ENCODE measurements around the gene DYSF.
"Not testable (repeated sequence)": the region's sequence is repeated elsewhere in the genome, so short reads cannot be mapped to it uniquely, and the experiment has no call there.

The DYSF gene

DNA sequence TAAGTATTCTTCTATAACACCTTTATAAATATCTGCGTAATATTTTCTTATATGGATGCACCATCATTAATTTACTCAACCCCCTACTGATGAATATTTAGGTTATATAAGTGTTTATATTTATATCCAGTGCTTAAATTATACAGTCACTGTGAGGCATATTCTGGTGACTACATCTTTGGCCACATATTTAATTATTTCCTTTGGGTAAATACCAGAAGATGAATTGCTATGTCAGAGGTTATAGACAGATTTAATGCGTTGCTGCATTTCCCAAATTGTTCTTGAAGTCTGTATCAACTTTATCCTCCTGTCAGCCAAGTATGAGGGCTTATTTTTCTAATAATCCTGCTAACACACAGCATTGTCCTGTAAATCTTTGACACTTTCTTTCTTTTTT is 18.7 kb downstream of the DYSF start:
- DNase-seq (ENCODE audit: low read depth in 2 of 2): no peak

DNA sequence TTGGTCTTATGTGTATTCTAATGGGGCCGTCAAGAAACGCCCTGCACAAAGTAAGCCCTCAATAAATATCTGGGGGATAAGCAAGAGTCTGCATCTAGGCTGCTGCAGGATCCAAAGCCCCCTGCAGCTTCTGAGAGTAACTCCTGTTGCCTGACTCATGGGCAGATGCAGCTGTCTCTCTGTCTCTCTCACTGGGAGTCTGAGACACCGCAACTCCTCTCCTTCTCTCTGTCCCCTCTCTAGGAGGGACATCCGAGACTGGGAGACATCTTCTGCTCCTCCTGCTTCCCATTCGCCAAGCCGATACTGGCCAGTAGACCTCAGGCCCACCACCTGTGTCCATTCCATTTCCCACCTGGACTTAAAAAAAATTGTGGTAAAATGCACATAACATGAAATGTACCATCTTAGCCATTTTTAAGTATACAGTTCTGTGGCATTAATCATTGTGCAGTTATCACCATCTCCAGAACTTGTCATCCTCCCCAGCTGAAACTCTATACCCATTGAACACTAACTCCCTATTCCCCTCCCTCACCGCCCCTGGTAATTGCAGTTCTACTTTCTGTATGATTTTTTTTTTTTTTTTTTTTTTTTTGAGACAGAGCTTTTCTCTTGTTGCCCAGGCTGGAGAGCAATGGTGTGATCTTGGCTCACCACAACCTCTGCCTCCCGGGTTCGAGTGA is 20.1 kb downstream of the DYSF start:
- no peak for DNase-seq (ENCODE audit: low read depth in 2 of 2)

DNA sequence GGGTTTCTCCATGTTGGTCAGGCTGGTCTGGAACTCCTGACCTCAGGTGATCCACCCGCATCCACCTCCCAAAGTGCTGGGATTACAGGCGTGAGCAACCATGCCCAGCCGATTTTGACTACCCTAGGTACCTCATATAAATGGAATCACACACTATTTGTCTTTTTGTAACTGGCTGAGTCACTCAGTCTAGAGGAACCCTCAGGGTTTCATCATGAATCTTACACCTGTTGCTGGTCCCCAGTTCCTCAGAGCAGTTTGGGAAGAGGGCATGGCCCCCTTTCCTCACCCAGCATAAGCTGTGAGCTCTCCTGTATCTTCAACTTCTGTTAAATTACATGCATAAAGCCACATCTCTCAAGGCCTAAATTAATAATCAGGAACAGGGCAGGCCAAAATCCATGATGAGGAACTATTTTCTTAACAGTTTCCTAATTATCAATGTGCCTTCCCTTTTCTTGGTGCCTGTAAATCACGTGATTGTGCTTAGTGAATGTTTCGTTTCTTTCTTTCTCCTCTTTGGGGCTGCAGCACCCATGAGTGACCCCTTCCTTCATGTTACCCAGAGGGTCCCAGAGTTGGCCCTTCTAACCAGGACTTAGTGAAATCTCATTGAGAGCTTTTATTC is 20.9 kb downstream of the DYSF start:
- DNase-seq (ENCODE audit: low read depth in 2 of 2): no peak

DNA sequence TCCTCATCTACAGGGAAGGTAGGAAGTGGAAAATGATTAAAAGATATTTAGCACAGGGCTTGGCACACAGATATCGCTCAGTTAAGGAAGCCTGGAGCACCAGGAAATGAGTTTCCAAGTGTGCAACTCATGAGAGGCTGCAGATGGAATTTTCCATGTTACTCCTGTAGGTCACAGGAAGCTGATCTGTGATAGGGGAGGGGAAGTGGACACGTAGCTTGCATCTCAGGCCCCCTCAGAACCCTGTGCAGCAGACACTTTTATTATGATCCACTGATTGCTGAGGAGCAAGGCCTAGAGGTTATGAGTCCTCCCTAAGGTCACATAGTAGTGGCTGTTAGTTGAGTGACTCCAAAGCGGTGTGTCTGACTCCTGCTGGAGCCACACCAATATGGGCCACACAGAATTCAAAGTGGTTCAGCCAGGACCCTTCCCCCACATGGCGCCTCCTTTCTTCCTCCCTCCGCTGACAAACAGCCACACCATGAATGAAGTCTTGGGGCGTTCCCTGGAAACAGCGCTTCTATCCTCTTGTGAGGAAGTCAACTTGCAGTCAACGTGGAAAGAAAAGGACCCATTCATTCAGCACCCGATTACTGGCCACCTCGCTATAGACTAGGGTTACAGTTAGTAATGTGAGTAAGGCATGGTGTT is 21.5 kb downstream of the DYSF start:
- DNase-seq (ENCODE audit: low read depth in 2 of 2): no peak

DNA sequence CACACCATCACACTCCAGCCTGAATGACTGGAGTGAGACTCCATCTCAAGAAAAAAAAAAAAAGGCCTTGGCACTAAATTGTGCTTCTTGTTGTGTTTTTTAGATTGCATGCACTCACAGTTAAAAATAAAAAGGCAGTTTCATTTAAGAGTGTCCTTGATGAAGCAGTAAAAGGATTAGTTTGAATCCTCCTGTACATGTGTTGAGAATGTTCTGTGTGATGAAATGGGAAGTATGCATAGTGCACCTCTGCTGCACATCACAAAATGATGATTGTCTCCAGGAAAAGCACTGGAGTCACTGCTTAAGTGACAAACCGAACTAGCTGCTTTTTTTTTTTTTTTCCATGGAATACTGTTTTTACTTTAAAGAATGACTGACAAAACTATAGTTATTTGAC is 23.1 kb downstream of the DYSF start:
- DNase-seq (ENCODE audit: low read depth in 2 of 2): no peak

DNA sequence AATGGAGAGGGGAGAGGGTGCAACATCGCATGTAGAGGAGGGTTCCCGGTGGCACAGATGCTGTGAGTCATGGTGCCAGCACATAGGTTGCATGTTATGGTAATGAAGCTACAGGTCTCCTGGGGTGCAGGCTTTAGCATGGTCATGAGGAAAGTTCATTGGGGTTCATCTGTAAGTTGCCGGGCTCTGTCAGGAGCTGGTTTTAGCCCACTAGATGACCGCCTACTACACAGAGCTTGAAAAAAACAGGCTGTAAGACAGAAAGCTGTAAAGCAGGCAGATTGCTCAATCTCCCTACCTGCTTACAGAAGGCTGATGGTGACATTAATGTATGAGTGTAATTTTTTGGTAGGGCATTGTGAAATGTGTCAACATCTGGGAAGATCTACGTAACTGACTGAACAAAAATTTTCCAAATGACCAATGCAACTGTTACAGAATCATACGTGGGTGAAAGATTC is 23.9 kb downstream of the DYSF start:
- no peak for DNase-seq (ENCODE audit: low read depth in 2 of 2)

DNA sequence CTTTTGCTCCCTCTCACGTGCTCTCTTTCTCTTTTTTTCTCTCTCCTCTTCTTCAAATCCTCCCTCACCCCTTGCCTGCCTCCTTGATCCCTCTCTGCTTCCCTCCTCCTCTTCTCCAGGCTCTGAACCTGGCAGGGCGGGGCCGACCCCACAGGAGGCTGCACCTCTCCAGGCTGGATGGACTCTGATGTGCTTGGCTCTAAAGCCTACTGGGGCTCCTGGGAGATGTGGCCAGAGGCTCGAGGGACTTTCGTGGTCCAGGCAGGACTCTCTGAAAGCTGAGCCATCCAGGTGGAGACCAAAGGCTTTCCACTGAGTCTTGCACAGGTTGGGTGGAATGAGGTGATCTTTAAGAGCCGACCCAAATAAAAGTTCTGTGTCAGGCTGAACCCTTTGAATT is 25.4 kb downstream of the DYSF start:
- DNase-seq (ENCODE audit: low read depth in 2 of 2): no peak

DNA sequence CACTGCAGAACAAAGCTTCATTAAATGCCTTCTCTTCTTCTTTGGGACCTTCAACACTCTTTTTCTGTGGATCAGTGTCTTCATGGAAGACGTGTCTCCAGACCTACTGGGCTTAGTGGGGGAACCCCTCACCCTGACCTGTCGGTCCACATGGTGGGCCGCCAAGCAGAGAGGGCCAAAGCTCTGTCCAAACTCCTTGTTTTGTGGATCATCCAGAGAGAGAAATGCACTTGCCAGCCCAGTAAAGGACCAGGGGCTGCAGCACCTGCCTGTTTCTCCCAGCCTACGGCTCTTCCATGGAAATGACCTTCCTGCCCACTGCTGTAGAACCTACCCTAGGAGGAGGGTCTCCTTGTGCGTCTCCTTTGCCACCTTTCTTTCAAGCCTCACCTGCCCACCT is 25.9 kb downstream of the DYSF start:
- no peak for DNase-seq (ENCODE audit: low read depth in 2 of 2)

DNA sequence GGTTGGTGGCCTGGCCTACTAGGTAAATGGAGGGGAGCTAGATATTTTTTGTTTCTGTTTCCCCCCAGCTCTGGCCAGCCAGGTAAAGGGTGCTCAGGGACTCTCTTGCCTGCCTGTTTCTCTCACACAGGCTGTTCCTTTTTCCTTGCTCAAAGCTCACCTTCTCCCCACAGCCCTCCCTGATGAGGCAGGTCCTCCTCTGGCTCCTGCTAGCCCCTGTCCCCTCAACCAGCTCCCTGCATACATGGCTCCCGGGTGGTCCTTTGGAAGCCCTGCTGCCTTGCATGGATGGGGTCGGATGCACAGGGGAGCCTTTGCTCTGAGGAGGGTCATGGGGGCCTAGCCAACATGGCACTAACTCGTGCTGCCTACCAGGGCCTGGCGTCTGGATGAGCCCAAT is 27.8 kb downstream of the DYSF start:
- DNase-seq (ENCODE audit: low read depth in 2 of 2): no peak

DNA sequence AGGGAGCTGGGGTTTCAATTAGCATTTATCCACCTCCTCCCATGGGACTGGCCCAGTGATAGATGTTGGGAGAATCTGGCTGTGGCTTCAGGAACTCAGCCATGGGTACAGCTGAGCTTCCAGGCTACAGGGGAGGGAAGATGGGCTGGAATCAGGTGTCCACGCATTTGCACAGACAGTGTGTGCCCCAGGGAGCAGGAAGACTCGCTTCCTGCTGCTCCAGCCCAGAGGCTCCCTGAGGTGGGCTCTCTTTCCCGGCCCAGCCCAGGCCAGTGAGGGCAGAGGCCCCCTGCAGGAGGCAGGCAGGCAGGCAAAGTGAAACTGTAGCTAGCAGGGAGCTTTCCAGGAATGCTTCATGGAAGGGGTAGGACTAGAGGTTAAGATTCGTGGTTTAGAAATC is 28.7 kb downstream of the DYSF start:
- no peak for DNase-seq (ENCODE audit: low read depth in 2 of 2)

DNA sequence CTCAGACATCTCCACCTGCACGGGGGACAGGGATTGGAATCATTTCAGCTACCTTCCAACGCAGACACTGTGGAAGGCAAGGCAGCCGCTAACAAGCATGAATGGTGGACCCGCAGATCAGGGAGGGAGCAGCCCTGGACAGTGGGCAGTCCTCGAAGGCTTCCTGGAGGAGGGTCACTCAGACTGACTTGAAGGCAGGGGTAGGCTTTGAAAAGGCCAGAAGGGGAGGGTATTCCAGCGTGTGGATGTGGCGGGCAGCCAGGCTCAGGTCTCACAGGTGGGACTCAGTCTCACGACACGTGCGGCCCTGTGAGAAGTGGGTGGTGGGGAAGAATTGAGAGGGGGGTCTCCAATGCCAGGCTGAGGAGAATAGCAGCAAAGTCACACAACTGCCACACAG is 29.9 kb downstream of the DYSF start:
- DNase-seq (ENCODE audit: low read depth in 2 of 2): no peak

DNA sequence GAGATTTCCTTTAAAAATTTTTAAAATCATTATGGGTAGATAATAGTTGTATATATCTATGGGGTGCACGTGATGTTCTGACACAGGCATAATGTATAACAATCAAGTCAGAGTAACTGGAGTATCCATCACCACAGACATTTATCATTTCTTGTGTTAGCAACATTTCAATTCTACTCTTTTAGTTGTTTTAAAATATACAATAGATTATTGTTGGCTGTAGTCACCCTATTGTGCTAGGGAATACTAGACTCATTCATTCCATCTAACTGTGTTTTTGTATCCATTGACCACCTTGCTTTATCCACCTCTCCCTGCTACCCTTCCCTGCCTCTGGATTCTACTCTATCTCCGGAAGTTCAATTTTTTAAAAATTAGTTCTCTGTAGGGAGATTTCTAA is 31.0 kb downstream of the DYSF start:
- DNase-seq (ENCODE audit: low read depth in 2 of 2): no peak

DNA sequence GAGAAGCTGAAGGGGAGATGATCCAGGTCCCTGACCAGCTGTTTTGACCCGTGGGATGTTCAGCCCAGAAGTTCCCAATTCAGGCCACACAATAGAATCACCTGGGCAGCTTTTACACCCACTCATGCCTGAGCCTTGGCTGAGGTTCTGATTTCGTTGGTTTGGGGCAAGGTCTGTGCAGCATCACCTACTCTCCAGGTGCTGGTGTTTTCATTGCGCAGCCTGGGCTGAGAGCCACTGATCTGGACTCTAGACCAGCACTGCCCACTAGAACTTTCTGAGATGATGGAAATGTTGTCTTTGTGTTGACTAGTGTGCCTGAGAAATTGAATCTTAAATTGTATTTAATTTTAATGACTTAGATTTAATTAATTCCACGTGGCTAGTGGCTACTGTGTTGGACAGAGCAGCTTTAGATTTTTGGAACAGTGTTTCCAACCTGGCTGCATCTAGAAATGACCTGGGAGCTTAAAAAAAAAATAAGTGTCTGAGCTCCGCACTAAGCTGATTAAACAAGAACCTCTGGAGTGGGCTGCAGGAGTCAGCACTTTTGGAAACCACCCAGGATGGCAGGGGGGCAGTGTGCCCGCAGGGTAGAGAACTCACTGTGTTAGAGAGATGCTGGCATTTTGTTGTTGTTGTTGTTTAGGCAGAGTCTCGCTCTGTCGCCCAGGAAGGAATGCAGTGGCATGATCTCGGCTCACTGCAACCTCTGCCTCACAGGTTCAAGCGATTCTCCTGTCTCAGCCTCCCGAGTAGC is 33.7 kb downstream of the DYSF start:
- no peak for DNase-seq (ENCODE audit: low read depth in 2 of 2)

DNA sequence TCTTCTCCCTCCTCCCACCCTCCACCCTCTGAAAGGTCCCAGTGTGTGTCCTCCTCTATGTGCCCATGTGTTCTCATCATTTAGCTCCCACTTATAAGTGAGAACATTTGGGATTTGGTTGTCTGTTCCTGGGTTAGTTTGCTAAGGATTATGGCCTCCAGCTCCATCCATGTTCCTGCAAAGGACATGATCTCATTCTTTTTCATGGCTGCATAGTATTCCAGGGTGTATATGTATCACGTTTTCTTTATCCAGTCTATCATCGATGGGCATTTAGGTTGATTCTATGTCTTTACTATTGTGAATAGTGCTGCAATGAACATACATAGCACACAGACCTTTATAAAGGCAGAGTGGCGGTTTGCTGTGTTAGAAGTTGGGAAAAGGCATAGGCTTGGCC is 38.2 kb downstream of the DYSF start:
- DNase-seq (ENCODE audit: low read depth in 2 of 2): not testable (repeated sequence)

DNA sequence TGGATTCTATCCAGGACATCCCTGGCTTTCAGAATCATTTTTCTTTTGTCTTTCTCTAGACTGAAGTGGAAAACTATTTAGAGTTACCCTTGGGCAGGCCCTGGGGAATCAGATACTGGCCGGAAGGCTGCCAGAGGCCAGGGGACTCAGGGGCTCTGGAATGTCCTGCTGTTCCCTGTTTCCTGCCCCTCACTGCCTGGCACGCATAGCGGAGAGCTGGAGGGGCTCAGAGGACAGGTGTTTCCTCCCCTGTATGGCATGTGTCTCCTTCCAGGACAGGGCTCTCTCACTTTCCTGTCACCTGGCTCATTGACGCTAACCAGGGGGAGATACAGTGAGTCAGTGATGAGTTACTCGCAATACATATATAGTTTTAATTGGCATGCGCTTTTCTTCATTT is 38.8 kb downstream of the DYSF start:
- DNase-seq (ENCODE audit: low read depth in 2 of 2): no peak

DNA sequence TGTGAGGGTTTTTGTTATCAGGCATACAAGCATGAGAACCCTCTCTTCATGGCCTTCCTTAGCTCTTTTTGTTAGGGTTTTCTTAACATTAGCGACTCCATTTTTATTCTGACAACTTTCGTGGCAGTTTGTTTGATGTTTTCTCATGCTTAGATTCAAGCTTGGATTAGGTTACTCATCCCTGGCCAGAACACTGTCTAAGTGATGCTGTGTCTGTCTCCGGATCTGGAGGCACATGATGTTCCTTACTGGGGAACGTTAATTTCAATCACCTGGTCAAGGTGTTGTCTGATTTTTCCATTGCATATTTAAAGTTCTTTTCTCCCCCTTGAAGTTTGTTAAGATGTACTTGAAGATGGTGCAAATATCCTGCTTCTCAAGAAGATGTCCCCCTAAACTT is 40.7 kb downstream of the DYSF start:
- DNase-seq (ENCODE audit: low read depth in 2 of 2): no peak

DNA sequence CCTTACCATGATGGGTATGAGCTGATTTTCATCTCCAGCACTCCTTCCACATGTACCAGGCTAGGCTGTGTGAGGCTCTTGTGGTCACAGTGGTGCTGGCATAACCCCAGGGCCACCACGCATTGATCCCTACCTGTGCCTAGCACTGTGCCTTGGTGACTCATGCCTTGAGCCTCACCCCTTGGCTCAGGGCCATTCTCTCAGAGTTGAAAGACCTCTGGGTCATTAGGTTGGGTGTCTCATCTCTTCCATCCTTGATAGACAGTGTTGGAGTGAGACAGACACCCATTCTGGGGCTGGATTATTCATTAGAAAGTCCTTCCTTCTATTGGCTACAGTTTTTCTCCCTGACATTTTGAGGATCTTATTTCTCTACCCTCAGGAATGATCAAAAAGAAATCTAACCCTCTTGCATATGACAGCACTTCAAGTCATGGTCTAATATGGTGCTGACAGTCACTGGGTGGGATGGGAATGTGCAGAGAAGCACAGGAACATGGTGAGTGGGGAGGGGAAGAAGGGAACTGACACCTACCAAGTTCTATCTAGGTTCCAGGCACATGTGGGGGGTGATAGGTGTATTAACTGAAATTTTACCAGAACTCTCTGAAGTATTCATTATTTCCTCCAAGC is 41.3 kb downstream of the DYSF start:
- no peak for DNase-seq (ENCODE audit: low read depth in 2 of 2)

DNA sequence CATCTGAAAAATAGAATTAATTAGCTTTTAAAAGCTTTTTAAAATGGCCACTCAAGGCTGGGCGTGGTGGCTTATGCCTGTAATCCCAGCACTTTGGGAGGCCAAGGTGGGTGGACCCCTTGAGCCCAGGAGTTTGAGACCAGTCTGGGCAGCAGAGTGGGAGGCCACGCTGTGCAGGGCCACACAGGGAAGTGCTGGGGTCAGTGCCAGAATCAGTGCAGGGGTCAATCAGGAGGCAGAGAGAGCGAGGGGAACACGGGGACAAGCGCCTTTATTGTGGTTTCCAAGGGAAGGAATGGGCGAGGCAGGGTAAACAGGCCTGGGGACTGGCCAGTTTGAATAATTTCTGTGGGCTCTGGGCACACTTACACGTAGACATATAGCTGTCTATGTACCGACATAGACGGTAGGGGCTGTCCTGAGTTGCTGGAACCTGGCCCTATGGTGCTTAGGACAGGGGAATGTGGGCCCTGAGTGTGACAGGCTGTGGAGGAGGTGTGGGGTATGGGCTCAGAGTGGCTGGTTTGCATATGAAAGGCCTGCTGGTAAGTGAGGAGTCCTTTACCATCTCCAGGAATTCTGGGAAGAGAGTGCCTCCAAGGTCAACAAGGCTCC is 42.9 kb downstream of the DYSF start:
- DNase-seq (ENCODE audit: low read depth in 2 of 2): no peak

DNA sequence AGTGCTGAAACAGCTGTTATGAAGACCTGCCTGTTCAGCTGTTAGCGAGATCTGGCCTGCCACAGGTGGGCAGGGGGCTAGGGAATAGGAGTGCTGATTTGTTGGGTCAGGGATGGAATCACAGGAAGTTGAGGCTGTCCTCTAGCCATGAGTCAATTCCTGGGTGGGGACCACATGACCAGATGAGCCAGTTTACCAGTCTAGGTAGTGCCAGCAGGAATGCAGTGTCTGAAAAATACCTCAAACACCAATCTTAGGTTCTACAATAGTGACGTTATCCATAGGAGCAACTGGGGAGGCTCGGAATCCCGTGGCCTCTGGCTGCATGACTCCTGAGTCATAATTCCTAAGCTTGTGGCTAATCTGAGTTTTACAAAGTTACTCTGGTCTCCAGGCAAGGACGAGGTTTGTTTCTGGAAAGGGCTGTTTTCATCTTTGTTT is 44.9 kb downstream of the DYSF start:
- no peak for DNase-seq (ENCODE audit: low read depth in 2 of 2)

DNA sequence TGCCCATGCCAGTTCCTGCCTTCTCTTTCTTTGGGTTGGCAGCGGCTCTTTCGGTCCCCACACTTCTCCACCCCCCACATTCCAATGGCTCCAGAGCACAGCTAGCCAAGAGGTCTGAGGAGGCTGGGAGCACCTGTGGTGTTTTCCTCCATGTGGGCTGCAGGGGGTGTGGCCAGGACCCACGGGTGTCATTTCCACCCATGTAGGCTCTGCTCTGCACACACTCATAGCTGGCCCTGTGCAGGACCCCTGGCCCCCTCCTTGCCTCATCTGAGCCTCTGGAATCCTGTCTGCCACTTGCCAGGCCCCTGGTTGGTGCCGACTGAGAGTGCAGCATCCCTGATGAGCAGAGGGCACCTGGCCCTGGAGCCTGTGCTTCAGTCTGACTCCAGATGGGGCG is 46.3 kb downstream of the DYSF start:
- no peak for DNase-seq (ENCODE audit: low read depth in 2 of 2)

DNA sequence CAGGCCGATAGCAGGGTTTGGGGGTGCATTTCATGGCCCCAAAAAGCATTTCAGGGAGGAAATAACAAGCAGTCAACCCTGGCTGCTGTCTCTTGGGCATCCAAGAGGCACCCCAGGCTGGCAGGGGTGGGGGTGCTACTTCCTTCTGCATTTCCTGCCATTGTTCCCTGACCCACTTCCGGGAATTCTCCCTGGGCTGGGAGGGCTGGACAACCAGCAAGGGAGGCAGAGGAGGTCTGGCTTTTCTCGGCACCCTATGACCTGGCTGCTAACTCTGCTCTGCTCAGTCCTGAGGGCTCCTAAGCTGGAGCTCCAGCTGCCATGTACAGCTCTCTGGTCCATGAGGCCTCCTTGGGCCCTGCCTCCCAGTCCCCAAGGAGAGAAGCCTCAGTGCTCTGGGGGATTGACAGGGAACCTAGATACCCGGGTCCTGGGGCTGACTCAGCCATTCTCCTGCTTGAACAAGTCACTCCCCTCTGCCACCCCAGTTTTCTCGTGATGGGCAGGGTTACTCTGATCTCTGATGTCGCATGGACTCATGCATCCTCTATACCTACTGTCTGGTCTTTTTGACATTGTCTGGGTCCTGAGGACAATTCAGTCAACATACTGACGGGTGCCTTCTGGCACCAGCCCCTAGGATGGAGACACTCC is 47.2 kb downstream of the DYSF start:
- no peak for DNase-seq (ENCODE audit: low read depth in 2 of 2)
